CD4-positive, CD25-positive, alpha-beta regulatory T cell (primary cell): ENCODE results near the gene CDC42BPA. TPM values are rescaled to one million over a fixed set of nuclear protein-coding genes. Genes with fewer than 3 reads are reported as not detected.

ENCODE experiments used
- ATAC-seq, 2 donors: fragments of 150-1000 bp; cut with Tn5 transposase; one replicate each; pipeline ENCODE4 v1.10.0; 2021; ENCODE audit warnings: low read depth in 2 of 2, moderate number of reproducible peaks in 2 of 2, moderate library complexity in 1 of 2
- DNase-seq, 3 donors: peaks; one replicate each; pipeline versions ENCODE4 v3.0.0 to v3.0.0-alpha.2; 2012 to 2022; ENCODE audit warnings: mixed read lengths in 1 of 3
- H3K27ac ChIP-seq: one replicate; pipeline ENCODE4 v1.7.0; 2013; ENCODE audit warnings: mild to moderate bottlenecking, low read length; ENCODE audit not compliant: insufficient read depth, poor library complexity, severe bottlenecking
- H3K27me3 ChIP-seq: one replicate; pipeline ENCODE4 v1.7.0; 2013; ENCODE audit warnings: low read length; ENCODE audit not compliant: control insufficient read depth, insufficient read depth
- H3K36me3 ChIP-seq: one replicate; pipeline ENCODE4 v1.7.0; 2013; ENCODE audit warnings: mild to moderate bottlenecking, low read length, moderate library complexity; ENCODE audit not compliant: control insufficient read depth, insufficient read depth
- H3K4me1 ChIP-seq: 2 replicates; pipeline ENCODE4 v1.7.0; 2013; ENCODE audit warnings: mild to moderate bottlenecking, low read length; ENCODE audit not compliant: insufficient read depth, control insufficient read depth, poor library complexity, severe bottlenecking
- H3K4me3 ChIP-seq: one replicate; pipeline ENCODE4 v1.7.0; 2013; ENCODE audit warnings: low read depth, mild to moderate bottlenecking, low read length, moderate library complexity
- H3K9me3 ChIP-seq, 2 experiments: 1 replicate in 1 of 2; 2 replicates in 1 of 2; pipeline ENCODE4 v1.7.0; 2013; ENCODE audit warnings: low read length in 2 of 2, mild to moderate bottlenecking in 1 of 2, moderate library complexity in 1 of 2; ENCODE audit not compliant: control insufficient read depth in 2 of 2
- H3K27ac Mint-ChIP-seq, 3 donors: one replicate each; pipeline ENCODE4 v1.8.0; 2020 to 2022; ENCODE audit warnings: mild to moderate bottlenecking in 3 of 3, mixed read lengths in 3 of 3, moderate library complexity in 2 of 3
- H3K27me3 Mint-ChIP-seq: one replicate; pipeline ENCODE4 v1.8.0; 2022; ENCODE audit warnings: mild to moderate bottlenecking, mixed read lengths
- H3K36me3 Mint-ChIP-seq: one replicate; pipeline ENCODE4 v1.8.0; 2020; ENCODE audit warnings: mixed read lengths
- H3K4me1 Mint-ChIP-seq, 4 donors: one replicate each; pipeline ENCODE4 v1.8.0; 2020 to 2022; ENCODE audit warnings: mixed read lengths in 4 of 4, mild to moderate bottlenecking in 1 of 4
- H3K4me3 Mint-ChIP-seq, 4 donors: one replicate each; pipeline ENCODE4 v1.8.0; 2020 to 2022; ENCODE audit warnings: mild to moderate bottlenecking in 4 of 4, mixed read lengths in 4 of 4, moderate library complexity in 3 of 4
- H3K9me3 Mint-ChIP-seq, 7 donors: one replicate each; pipeline ENCODE4 v1.8.0; 2020 to 2022; ENCODE audit warnings: mixed read lengths in 7 of 7, mild to moderate bottlenecking in 3 of 7, moderate library complexity in 2 of 7
- polyA plus RNA-seq, 4 donors: library from polyadenylated mRNA; unstranded; fragments of 300-500 nt; fragmentation: Illumina TruSeq; gene quantifications; one replicate each; pipeline ENCODE4 v1.2.3, GENCODE V29; 2021
- total RNA-seq: library from RNA; stranded (reverse); gene quantifications from one replicate; pipeline ENCODE4 v1.2.3, GENCODE V29; 2022

CDC42BPA gene
- total and polyA plus RNA-seq, 5 donors from 2014 or later = 0.06 to 1.5 (median 0.63) TPM

DNA sequence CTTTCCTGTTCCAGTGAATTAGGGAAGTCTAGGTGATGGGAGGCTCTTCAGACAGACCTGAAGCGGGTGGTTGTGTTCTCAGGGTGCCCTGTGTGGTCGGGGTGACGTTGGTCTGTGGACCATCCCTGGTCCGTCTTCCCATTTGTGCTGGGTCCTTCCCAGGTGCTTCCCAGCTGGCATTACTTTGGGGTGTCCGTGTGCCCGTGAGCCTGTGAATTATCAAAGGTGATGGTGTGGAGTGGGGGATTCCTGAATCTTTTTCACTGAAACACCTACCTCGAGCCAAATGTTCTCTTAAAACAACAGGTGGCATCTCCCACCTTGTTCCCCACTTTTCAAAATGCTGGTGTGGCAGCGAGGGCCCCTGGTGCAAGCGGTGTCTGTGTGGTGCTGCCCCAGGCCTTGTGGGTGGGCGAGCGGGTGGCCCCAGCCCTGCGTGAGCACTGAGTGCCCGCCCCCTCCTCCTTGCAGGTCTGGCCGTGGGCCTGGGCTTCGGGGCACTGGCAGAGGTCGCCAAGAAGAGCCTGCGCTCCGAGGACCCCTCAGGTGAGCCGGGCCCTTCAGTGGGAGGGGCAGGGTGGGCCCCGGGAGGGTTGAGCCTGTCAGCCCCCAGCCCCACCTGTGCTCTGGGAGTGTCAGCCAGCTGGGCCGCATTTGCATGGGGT is 341.2 kb downstream of the CDC42BPA start:
- Histone ChIP-seq H3K4me1 (no peaks in the 10 kb centered on the region), H3K9me3 (no peaks in the 10 kb centered on the region), H3K27ac (no peak overlapping the region), H3K36me3 (peaks cover 11% of the 10 kb centered on the region), H3K4me3 (no peak overlapping the region), H3K27me3 (no peaks in the 10 kb centered on the region)
- ATAC-seq = no peak
- Mint-ChIP-seq H3K36me3 (peaks cover 4% of the 10 kb centered on the region), H3K27ac (no peak overlapping the region), H3K4me1 (peaks cover 0 to under 1% (median under 1%) of the 10 kb centered on the region in 4 donors), H3K27me3 (no peaks in the 10 kb centered on the region), H3K4me3 (no peak overlapping the region), H3K9me3 (peaks cover 0 to 3% (median 0%) of the 10 kb centered on the region in 7 donors)
- no peak for DNase-seq

DNA sequence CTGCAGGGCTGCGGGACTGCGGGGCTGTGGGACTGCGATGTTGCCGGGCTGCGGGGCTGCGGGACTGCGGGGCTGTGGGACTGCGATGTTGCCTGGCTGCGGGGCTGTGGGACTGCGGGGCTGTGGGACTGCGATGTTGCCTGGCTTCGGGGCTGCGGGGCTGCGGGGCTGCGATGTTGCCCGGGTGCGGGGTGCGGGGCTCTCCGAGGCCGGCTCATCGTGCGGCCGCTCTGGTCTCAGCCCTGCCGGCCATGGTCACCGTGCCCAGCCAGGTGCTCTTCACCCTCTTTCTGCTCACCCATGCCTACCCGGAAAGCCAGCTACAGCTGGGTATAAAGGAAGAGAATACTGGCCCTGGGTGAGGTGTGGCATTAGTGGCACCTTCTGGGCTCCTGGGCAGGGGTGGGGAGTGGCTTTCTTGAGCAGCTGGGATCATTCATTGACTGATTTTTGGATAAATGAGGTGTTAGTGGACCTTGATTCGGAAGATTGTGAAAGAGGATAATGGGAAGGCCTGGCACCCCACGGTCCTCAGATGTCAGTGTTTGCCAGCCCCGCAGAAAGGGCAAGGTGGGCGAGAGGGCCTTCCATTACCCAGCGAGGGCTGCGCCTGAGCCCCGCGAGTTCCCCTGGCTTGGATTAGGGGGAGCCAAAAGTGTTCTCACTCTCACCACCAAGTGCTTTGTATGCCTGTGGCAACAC is 341.9 kb downstream of the CDC42BPA start:
- DNase-seq = no peak
- H3K36me3 Mint-ChIP-seq = peaks cover 10% of the 10 kb centered on the region
- peaks cover 11% of the 10 kb centered on the region for H3K36me3 ChIP-seq

DNA sequence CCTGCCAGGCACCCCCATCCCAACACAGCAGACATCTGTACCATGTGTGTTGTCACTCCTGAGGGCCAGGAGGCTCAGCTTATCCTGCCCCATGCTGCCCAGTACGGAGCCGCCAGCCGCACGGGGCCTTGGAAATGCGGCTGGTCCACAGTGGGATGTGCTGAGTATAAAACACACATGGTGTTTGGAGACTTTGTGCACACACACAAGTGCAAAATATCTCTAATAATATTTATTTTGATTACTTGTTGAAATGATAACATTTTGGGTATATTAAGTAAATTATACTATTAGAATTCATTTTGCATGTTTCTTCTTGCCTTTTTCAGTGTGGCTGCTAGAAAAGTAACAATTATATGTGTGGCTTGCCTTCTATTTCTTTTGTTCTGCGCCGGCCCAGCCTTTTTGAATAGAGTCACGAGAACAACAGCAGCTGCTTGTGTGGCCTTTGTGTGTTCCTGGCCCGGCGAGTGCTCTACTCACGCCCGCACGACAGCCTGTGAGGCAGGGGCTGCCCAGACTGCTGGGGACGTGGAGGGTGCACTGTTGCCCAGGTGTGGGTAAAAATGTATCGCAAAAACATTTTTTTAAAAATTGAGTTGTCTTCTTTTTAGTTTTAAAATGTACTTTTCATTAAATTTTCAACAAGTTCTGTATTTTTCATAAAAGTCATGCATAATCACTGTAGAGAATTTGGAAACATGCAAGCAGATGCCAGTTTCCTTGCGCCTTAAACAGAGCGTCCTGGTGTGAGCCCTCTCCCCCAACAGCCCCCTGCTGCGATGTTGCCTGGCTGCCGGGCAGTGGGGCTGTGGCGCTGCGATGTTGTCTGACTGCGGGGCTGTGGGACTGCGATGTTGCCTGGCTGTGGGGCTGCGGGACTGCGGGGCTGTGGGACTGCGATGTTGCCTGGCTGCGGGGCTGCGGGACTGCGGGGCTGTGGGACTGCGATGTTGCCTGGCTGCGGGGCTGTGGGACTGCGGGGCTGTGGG is 342.7 kb downstream of the CDC42BPA start:
- H3K4me3 ChIP-seq = no peak overlapping the region
- peaks cover 0 to 7% (median 2%) of the 10 kb centered on the region in 7 donors for H3K9me3 Mint-ChIP-seq
- peaks cover 0 to 6% (median 4%) of the 10 kb centered on the region in 4 donors for H3K4me1 Mint-ChIP-seq
- no peaks in the 10 kb centered on the region for H3K4me1 ChIP-seq
- ATAC-seq = no peak
- H3K27ac ChIP-seq = no peak overlapping the region
- peaks cover 5 to 7% of the 10 kb centered on the region in 2 experiments for H3K9me3 ChIP-seq
- H3K27ac Mint-ChIP-seq = peak overlapping the region in 1 of 3 donors; percentile 62
- no peak overlapping the region for H3K4me3 Mint-ChIP-seq
- H3K27me3 Mint-ChIP-seq = no peaks in the 10 kb centered on the region
- H3K36me3 Mint-ChIP-seq = peaks cover 11% of the 10 kb centered on the region
- H3K36me3 ChIP-seq = peaks cover 14% of the 10 kb centered on the region
- H3K27me3 ChIP-seq = no peaks in the 10 kb centered on the region
- no peak for DNase-seq

More for the DNA sequence above, 341.9 kb downstream of the CDC42BPA start:
- Mint-ChIP-seq H3K9me3 (peaks cover 0 to 7% (median 2%) of the 10 kb centered on the region in 7 donors), H3K4me3 (no peak overlapping the region), H3K27ac (peak overlapping the region in 1 of 3 donors; percentile 16), H3K4me1 (peaks cover 0 to 6% (median 4%) of the 10 kb centered on the region in 4 donors), H3K27me3 (no peaks in the 10 kb centered on the region)
- Histone ChIP-seq H3K27ac (no peak overlapping the region), H3K9me3 (peaks cover 5 to 6% of the 10 kb centered on the region in 2 experiments), H3K4me1 (no peaks in the 10 kb centered on the region), H3K4me3 (no peak overlapping the region), H3K27me3 (no peaks in the 10 kb centered on the region)
- no peak for ATAC-seq

DNA sequence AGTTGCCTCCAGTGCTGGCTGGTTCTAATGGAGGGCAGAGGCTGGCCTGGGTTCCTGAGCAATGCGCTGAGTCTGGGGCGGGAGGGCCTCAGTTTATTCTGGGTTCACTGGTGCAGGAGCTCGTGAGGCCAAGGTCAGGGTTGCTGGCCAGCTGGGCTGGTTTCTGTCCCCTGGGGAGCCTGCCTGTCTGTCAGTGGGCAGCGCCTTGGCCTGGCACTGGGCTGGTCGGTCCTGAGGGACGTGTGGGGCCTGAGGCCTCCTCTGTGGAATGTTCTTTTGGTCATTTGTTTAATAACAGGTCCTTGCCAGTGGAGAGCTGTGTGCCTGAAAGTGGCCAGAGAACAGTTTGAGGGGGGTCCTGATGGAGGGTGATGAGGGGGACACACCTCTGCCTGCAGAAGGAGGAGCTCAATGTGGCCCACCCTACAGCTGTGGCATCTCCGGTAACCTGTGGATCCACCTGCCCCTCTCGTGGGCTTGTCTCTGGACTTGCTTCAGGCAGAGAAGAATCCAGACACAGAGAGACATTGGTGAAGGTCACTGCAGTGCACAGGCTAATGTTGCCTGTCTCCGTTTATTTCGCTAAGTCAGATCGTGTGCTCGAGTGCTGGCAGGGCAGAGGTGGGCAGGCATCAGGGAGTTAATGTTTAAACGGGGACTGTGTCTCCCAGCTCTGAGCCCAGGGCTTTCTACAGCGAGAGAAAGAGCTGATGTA is 343.6 kb downstream of the CDC42BPA start:
- Mint-ChIP-seq H3K4me3 (no peak overlapping the region), H3K9me3 (peaks cover 0 to 7% (median 2%) of the 10 kb centered on the region in 7 donors), H3K27me3 (no peaks in the 10 kb centered on the region), H3K36me3 (peaks cover 20% of the 10 kb centered on the region), H3K27ac (peak overlapping the region in 1 of 3 donors; percentile 62), H3K4me1 (peaks cover 0 to 6% (median 4%) of the 10 kb centered on the region in 4 donors)
- Histone ChIP-seq H3K36me3 (peaks cover 22% of the 10 kb centered on the region), H3K4me1 (no peaks in the 10 kb centered on the region), H3K27me3 (no peaks in the 10 kb centered on the region), H3K4me3 (no peak overlapping the region), H3K9me3 (peaks cover 5 to 7% of the 10 kb centered on the region in 2 experiments), H3K27ac (no peak overlapping the region)
- DNase-seq = no peak
- ATAC-seq = no peak

DNA sequence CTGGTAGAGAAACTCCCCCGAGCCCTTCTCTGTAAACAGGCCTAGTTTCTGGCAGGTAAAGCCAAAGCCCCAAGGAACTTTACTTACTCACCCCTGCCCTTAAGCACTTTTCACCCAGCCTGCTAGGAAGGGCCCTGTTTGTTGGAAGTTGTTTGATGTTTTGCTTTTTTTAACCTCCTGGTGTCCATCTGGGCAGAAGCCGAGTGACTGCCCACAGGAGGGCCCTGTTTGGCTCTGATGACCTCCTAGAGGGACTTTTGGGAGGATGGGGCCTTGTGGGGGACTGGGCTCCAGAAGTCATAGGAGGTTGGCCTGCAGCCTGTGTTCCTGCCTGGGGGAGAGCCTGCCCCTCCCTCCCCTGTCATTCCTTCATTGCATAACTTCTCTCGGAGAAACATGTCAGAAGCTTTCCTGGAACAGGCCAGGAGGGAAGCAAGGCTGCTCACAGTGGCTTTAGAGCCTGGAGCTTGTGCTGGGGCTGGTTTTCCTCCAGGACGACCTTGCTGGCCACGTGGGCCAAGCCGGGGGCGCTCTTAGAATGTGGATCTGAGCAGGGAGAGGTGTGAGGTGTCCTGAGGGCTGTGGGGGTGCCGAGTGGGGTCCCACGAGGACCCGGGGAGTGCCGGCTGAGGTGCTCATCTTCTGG is 344.3 kb downstream of the CDC42BPA start:
- Histone ChIP-seq H3K36me3 (peaks cover 25% of the 10 kb centered on the region), H3K27me3 (no peaks in the 10 kb centered on the region), H3K4me1 (no peaks in the 10 kb centered on the region), H3K27ac (no peak overlapping the region), H3K4me3 (no peak overlapping the region), H3K9me3 (peaks cover 5 to 7% of the 10 kb centered on the region in 2 experiments)
- H3K4me1 Mint-ChIP-seq = peaks cover 3 to 6% (median 5%) of the 10 kb centered on the region in 4 donors
- H3K9me3 Mint-ChIP-seq = peaks cover 0 to 7% (median 4%) of the 10 kb centered on the region in 7 donors
- DNase-seq (no peak), ATAC-seq (no peak)
- peaks cover 27% of the 10 kb centered on the region for H3K36me3 Mint-ChIP-seq
- no peak overlapping the region for H3K4me3 Mint-ChIP-seq
- no peaks in the 10 kb centered on the region for H3K27me3 Mint-ChIP-seq
- H3K27ac Mint-ChIP-seq = no peak overlapping the region

DNA sequence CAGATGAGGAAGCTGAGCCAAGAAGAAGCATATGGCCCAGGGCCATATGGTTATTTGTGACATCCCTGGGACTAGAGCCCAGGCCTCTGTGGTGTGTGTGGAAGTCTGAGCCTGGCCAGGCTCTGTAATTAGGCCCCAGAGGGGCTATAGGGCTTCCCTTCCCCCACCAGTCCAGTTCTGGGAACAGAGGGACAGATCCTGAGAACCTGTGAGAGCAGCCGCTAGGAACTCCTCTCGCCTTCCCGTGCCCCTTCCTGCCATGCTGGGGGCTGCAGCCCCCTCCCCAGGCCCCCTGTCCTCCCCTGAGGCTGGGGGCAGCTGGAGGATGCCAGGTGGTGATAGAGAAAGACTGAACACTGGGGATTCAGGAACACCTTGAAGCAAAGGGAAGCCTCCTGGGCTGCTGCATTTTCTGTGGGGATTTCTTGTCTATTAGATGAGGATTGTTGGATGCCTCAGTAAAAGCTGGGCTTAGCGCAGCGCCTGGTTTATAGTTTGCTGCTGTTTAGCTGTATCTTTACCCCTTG is 344.9 kb downstream of the CDC42BPA start:
- Mint-ChIP-seq H3K27ac (no peak overlapping the region), H3K36me3 (peaks cover 32% of the 10 kb centered on the region), H3K4me1 (peaks cover 5 to 8% (median 8%) of the 10 kb centered on the region in 4 donors), H3K9me3 (peaks cover 0 to 7% (median 4%) of the 10 kb centered on the region in 7 donors), H3K4me3 (no peak overlapping the region), H3K27me3 (no peaks in the 10 kb centered on the region)
- DNase-seq = no peak
- ATAC-seq = no peak
- Histone ChIP-seq H3K27ac (no peak overlapping the region), H3K27me3 (no peaks in the 10 kb centered on the region), H3K36me3 (peaks cover 25% of the 10 kb centered on the region), H3K4me3 (no peak overlapping the region), H3K9me3 (peaks cover 5 to 7% of the 10 kb centered on the region in 2 experiments), H3K4me1 (no peaks in the 10 kb centered on the region)
